GM13977 (cell line): Measurements from ENCODE around the gene CKAP4.

Experiments
- DNase-seq: peaks from one replicate; pipeline ENCODE4 v3.0.0; 2012; ENCODE audit warnings: low spot score
- CTCF ChIP-seq: IDR thresholded peaks from 2 replicates; pipeline ENCODE4 v1.5.1; 2012; ENCODE audit warnings: mild to moderate bottlenecking, control low read depth; ENCODE audit not compliant: insufficient read depth; ENCODE audit errors: extremely low read depth, missing control alignments
- in situ Hi-C: fragments of 300-500 bp; cut with MboI; formaldehyde crosslinking; loops from one replicate; pipeline ENCODE4 v1.12.0; 2022; ENCODE audit warnings: low sequenced_read_pairs, low pct_unique_long_range_greater_than_20kb, mixed read lengths, inconsistent platforms; ENCODE audit not compliant: unreplicated experiment

The CKAP4 gene

GRCh38 chr12:106235770-106236169 is 12.1 kb downstream of the CKAP4 start:
- DNase-seq, result no peak
- in situ Hi-C loops, result no loop called here
- TF ChIP-seq CTCF, result no peak

GRCh38 chr12:106234449-106234848 is 13.4 kb downstream of the CKAP4 start:
- no peak for TF ChIP-seq CTCF
- in situ Hi-C loops, result no loop called here
- no peak for DNase-seq

DNA sequence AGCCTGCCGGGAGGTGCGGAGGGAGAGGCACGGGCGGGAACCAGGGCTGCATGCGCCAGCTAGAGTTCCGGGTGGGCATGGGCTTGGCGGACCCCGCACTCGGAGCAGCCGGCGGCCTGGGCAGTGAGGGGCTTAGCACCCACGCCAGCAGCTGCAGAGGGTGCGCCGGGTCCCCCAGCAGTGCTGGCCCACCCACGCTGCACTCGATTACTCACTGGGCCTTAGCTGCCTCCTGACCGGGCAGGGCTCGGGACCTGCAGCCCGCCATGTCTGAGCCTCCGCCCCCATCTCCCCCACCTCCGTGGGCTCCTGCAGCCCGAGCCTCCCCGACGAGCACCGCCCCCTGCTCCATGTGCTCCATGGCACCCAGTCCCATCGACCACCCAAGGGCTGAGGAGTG is 14.8 kb downstream of the CKAP4 start:
- no peak for DNase-seq
- TF ChIP-seq CTCF, result no peak
- in situ Hi-C loops, result no loop called here

GRCh38 chr12:106229036-106229591 is 18.7 kb downstream of the CKAP4 start:
- TF ChIP-seq CTCF, result no peak
- in situ Hi-C loops, result loop anchor here (5.0 kb wide), 1 partner anchor 53 kb away; no protein-coding TSS in a partner anchor
- DNase-seq, result no peak

DNA sequence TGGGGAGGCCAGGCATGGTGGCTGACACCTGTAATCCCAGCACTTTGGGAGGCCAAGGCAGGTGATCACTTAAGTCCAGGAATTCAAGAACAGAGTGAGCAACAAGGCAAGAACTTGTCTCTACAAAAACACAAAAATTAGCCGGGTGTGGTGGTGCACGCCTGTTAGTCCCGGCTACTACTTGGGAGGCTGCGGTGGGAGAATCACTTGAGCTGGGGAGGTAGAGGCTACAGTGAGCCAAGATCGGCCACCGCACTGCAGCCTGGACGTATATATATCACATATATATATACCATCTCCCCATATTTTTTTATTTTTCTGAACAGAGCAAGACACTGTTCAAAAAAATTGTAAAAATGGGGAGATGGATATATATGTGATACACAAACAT is 19.5 kb downstream of the CKAP4 start:
- in situ Hi-C loops, result loop anchor here (5.0 kb wide), 1 partner anchor 54 kb away; no protein-coding TSS in a partner anchor
- DNase-seq, result no peak
- no peak for TF ChIP-seq CTCF

DNA sequence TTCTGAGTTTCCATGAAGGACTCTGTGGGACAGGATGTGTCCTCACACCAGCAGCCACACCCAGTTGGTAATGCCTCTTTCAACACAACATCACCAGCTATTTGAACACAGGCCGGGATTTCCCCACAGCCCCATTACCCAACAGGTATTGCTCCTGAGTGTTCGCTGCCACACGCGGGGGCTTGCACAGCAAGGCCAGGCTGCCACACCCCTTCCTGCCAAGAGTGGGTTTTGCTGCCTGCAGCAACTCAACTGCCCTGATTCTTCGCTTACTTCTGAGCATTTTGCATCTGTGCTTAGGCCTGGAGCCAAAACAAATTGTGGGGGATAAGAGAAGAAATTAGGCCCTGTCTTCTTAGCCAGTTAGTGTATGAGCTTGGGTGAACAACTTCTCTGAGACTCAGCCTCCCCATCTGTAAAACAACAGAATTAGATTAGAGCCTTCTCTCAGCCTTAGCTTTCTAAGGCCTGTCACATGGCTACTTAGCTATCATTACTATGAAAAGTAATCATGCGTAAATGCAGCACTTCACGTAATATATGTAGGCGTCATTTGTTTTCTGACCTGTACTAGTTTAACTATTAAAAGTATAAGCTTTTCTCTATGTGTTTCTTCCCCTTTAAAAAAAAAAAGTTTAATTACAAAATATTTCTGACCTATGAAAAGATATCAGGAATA is 20.0 kb downstream of the CKAP4 start:
- in situ Hi-C loops, result loop anchor here (5.0 kb wide), 1 partner anchor 55 kb away; no protein-coding TSS in a partner anchor
- no peak for TF ChIP-seq CTCF
- no peak for DNase-seq
